GM12892 (cell line): ENCODE results near the gene MGAT2.

Experiments used
- POLR2A ChIP-seq: IDR thresholded peaks from 2 replicates; pipeline ENCODE4 v1.6.1; 2011; ENCODE audit warnings: low read depth, low read length, control low read depth
- POLR2AphosphoS5 ChIP-seq: IDR thresholded peaks from 2 replicates; pipeline ENCODE4 v1.6.1; 2011; ENCODE audit warnings: low read depth, low read length, control low read depth
- TAF1 ChIP-seq: IDR thresholded peaks from 2 replicates; pipeline ENCODE4 v1.6.1; 2011; ENCODE audit warnings: low read depth, mild to moderate bottlenecking, control low read depth, low read length, borderline replicate concordance

DNA sequence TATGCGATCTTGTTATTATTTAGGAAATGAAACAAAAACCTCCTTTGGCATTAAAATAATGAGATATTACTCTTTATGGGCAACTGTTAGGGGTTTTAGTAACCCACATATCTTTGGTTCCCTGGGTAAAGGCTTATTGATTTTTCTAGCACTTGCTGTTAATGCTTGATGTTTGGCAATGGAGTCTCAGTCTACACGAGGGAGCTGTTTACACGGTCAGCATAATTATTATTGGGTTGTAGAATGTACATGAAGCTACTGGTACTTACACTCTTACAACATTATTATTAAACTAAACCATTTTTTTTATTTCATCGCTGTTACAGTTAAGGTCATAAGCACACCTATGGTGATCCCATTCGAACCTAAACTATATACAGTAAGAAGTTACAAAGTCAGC lies 46.6 kb upstream of the MGAT2 start:
- TF ChIP-seq POLR2A (no peak), POLR2AphosphoS5 (no peak), TAF1 (no peak)
